HL-60 (cell line): ENCODE measurements around the gene EHD4.

Experiments
- CTCF ChIP-seq: IDR thresholded peaks from one replicate; pipeline ENCODE4 v1.5.1; 2011; ENCODE audit warnings: low read length, control low read depth, inconsistent platforms; ENCODE audit not compliant: insufficient read depth
- GABPA ChIP-seq: IDR thresholded peaks from 2 replicates; pipeline ENCODE4 v1.6.1; 2012; ENCODE audit warnings: low read depth
- POLR2AphosphoS5 ChIP-seq: IDR thresholded peaks from 2 replicates; pipeline ENCODE4 v1.6.1; 2012; ENCODE audit warnings: low read depth
- REST ChIP-seq: IDR thresholded peaks from 2 replicates; pipeline ENCODE4 v1.6.1; 2012; ENCODE audit warnings: low read depth; ENCODE audit not compliant: insufficient replicate concordance
- SPI1 ChIP-seq: IDR thresholded peaks from 2 replicates; pipeline ENCODE4 v1.6.1; 2012; ENCODE audit warnings: low read depth, mild to moderate bottlenecking, borderline replicate concordance

GRCh38 chr15:41965441-41966413 lies 6.6 kb downstream of the EHD4 start:
- TF ChIP-seq CTCF (no peak), POLR2AphosphoS5 (no peak), REST (no peak), GABPA (no peak), SPI1 (no peak)
